PC-9 (cell line): ENCODE results near the gene SRXN1. TPM values are rescaled to one million over a fixed set of nuclear protein-coding genes. Genes with fewer than 3 reads are reported as not detected.

Experiments used
- BruUV-seq: library from RNA; stranded (reverse); fragments of 400-500 nt; replicated peaks from 2 replicates; lab custom pipeline; 2021; lab: Mats Ljungman, UMichigan
- CTCF ChIA-PET: fragments of 300-600 bp; sonication (Branson Sonifier 250); formaldehyde crosslinking; loops from one replicate; lab custom pipeline; 2022; ENCODE audit warnings: antibody characterized with exemption; lab: Charles Lee
- POLR2A ChIA-PET: fragments of 300-600 bp; sonication (Branson Sonifier 250); formaldehyde crosslinking; loops from one replicate; lab custom pipeline; 2022; ENCODE audit warnings: antibody characterized with exemption; ENCODE audit not compliant: unreplicated experiment; lab: Charles Lee
- DNase-seq, 2 experiments: peaks; one replicate each; pipeline versions ENCODE4 v3.0.0 to v3.0.0-alpha.2; 2015 to 2022; ENCODE audit warnings: mixed read lengths in 1 of 2
- H2AFZ ChIP-seq: fragments of 200-600 bp; sonication (generic); 2 replicates; pipeline ENCODE4 v1.8.1; 2017; ENCODE audit warnings: antibody characterized with exemption
- H3F3A ChIP-seq: fragments of 200-600 bp; sonication (generic); 2 replicates; pipeline ENCODE4 v1.8.1; 2017; ENCODE audit warnings: antibody characterized with exemption, mild to moderate bottlenecking, low read depth; ENCODE audit not compliant: insufficient read depth
- H3K27ac ChIP-seq: fragments of 200-600 bp; sonication (generic); 2 replicates; pipeline ENCODE4 v1.6.1; 2016; ENCODE audit warnings: mixed run types
- H3K27me3 ChIP-seq: fragments of 200-600 bp; sonication (generic); 2 replicates; pipeline ENCODE4 v1.6.1; 2016; ENCODE audit warnings: low read depth, mixed run types; ENCODE audit not compliant: insufficient read depth
- H3K36me3 ChIP-seq: fragments of 200-600 bp; sonication (generic); 2 replicates; pipeline ENCODE4 v1.6.1; 2016; ENCODE audit warnings: low read depth, mixed run types
- H3K4me1 ChIP-seq: fragments of 200-600 bp; sonication (generic); replicated peaks from 2 replicates; pipeline ENCODE4 v1.6.1; 2016; ENCODE audit warnings: mixed run types; ENCODE audit not compliant: insufficient read depth
- H3K4me2 ChIP-seq: fragments of 200-600 bp; sonication (generic); 2 replicates; pipeline ENCODE4 v1.6.1; 2017; ENCODE audit warnings: mixed run types
- H3K4me3 ChIP-seq: fragments of 200-600 bp; sonication (generic); 2 replicates; pipeline ENCODE4 v1.6.1; 2016; ENCODE audit warnings: mixed run types
- H3K79me2 ChIP-seq: fragments of 200-600 bp; sonication (generic); 2 replicates; pipeline ENCODE4 v1.6.1; 2017; ENCODE audit warnings: low read depth, mixed run types
- H3K9me2 ChIP-seq: fragments of 200-600 bp; sonication (generic); 2 replicates; pipeline ENCODE4 v1.8.1; 2017; ENCODE audit warnings: mild to moderate bottlenecking; ENCODE audit not compliant: insufficient read depth
- H3K9me3 ChIP-seq: fragments of 200-600 bp; sonication (generic); 2 replicates; pipeline ENCODE4 v1.8.1; 2016; ENCODE audit warnings: low read depth; ENCODE audit not compliant: insufficient read depth
- H4K20me1 ChIP-seq: fragments of 200-600 bp; sonication (generic); 2 replicates; pipeline ENCODE4 v1.8.1; 2017; ENCODE audit not compliant: insufficient read depth
- CTCF ChIP-seq: fragments of 200-600 bp; sonication (generic); conservative IDR thresholded peaks from 2 replicates; pipeline ENCODE4 v1.6.1; 2017; ENCODE audit warnings: mixed run types, antibody characterized with exemption, mild to moderate bottlenecking, moderate library complexity
- EZH2 ChIP-seq: fragments of 200-600 bp; sonication (generic); IDR thresholded peaks from 2 replicates; pipeline ENCODE4 v1.8.0; 2017; ENCODE audit warnings: antibody characterized with exemption, low read depth
- intact Hi-C: fragments of 100-400 bp; cut with micrococcal nuclease; formaldehyde crosslinking; loops from one replicate; pipeline ENCODE4 v1.10.0; 2022; ENCODE audit not compliant: unreplicated experiment
- total RNA-seq: library from RNA; stranded (reverse); gene quantifications from 2 replicates; pipeline ENCODE4 v1.2.3, GENCODE V29; 2021

Gene SRXN1
- total RNA-seq, 1 experiment from 2014 or later, result 204 TPM

GRCh38 chr20:688809-689212, 35.8 kb upstream of the SRXN1 start:
- CTCF ChIA-PET, result no interaction called here
- Histone ChIP-seq H3K9me2 (no peaks in the 10 kb centered on the region), H3K27ac (no peak overlapping the region), H3K4me2 (no peak overlapping the region), H3K36me3 (no peaks in the 10 kb centered on the region), H3K79me2 (no peaks in the 10 kb centered on the region), H3K9me3 (no peaks in the 10 kb centered on the region), H3K4me1 (no peaks in the 10 kb centered on the region), H3K27me3 (peaks cover 94% of the 10 kb centered on the region), H3F3A (no peaks in the 10 kb centered on the region), H2AFZ (no peak overlapping the region), H4K20me1 (no peaks in the 10 kb centered on the region; the same call in 1 of the 2 replicates), H3K4me3 (no peak overlapping the region)
- TF ChIP-seq EZH2, result no peak
- TF ChIP-seq CTCF, result no peak
- no TSS peak for BruUV-seq
- peak in 1 of 2 experiments; percentile 12 for DNase-seq
- intact Hi-C loops, result no loop called here
- POLR2A ChIA-PET, result interaction anchor here (0.6 kb wide), 1 partner anchor 121 kb away, joined by 6 read pairs; no protein-coding TSS in a partner anchor

- H3K27me3 ChIP-seq, result peaks cover 93% of the 10 kb centered on the region
- H3K9me2 ChIP-seq, result no peaks in the 10 kb centered on the region
- H3K4me2 ChIP-seq, result no peak overlapping the region
- no TSS peak for BruUV-seq
- H3K4me1 ChIP-seq, result no peaks in the 10 kb centered on the region
- no peaks in the 10 kb centered on the region for H3K36me3 ChIP-seq
- H3K27ac ChIP-seq, result no peak overlapping the region
- peak in 1 of 2 experiments; percentile 30 for DNase-seq
- intact Hi-C loops, result no loop called here
- no peaks in the 10 kb centered on the region; the same call in 1 of the 2 replicates for H4K20me1 ChIP-seq
- ChIA-PET POLR2A (no interaction called here), CTCF (no interaction called here)
- no peak overlapping the region for H3K4me3 ChIP-seq
- no peaks in the 10 kb centered on the region for H3K9me3 ChIP-seq
- H2AFZ ChIP-seq, result no peak overlapping the region
- TF ChIP-seq EZH2, result no peak
- TF ChIP-seq CTCF, result no peak
- H3K79me2 ChIP-seq, result no peaks in the 10 kb centered on the region
- H3F3A ChIP-seq, result no peaks in the 10 kb centered on the region
Measured at GRCh38 chr20:687468-688203, 34.6 kb upstream of the SRXN1 start.

GRCh38 chr20:684676-685319, 31.8 kb upstream of the SRXN1 start:
- Histone ChIP-seq H4K20me1 (no peaks in the 10 kb centered on the region; the same call in 1 of the 2 replicates), H3K9me2 (no peaks in the 10 kb centered on the region), H3K36me3 (no peaks in the 10 kb centered on the region), H3K4me1 (no peaks in the 10 kb centered on the region), H3K9me3 (no peaks in the 10 kb centered on the region), H3K27me3 (peaks cover 93% of the 10 kb centered on the region), H3K4me3 (no peak overlapping the region), H3F3A (no peaks in the 10 kb centered on the region), H3K79me2 (no peaks in the 10 kb centered on the region), H2AFZ (no peak overlapping the region), H3K27ac (no peak overlapping the region), H3K4me2 (no peak overlapping the region)
- DNase-seq, result peak in 1 of 2 experiments; percentile 12
- ChIA-PET CTCF (interaction anchor here (0.6 kb wide), 1 partner anchor 8 kb away, joined by 7 read pairs; no protein-coding TSS in a partner anchor), POLR2A (no interaction called here)
- intact Hi-C loops, result no loop called here
- no TSS peak for BruUV-seq
- TF ChIP-seq EZH2 (no peak), CTCF (no peak)
